Mucosa of descending colon (tissue), 3 donors: ENCODE measurements around the gene KDM2A. TPM values are rescaled to one million over a fixed set of nuclear protein-coding genes. Genes with fewer than 3 reads are reported as not detected.

ENCODE experiments used
- ATAC-seq: fragments of 200-7000 bp; cut with Tn5 transposase; one replicate; pipeline ENCODE4 v1.9.1; 2020; ENCODE audit warnings: mild to moderate bottlenecking, moderate library complexity
- DNase-seq, 3 donors: peaks; one replicate each; pipeline ENCODE4 v3.0.0-alpha.2; 2020
- H3K36me3 ChIP-seq: fragments of 200-600 bp; one replicate; pipeline ENCODE4 v1.8.0; 2021; ENCODE audit warnings: low read depth, mild to moderate bottlenecking
- H3K4me1 ChIP-seq: fragments of 200-600 bp; one replicate; pipeline ENCODE4 v1.8.0; 2021; ENCODE audit warnings: low read depth, mild to moderate bottlenecking
- H3K4me3 ChIP-seq: fragments of 200-600 bp; one replicate; pipeline ENCODE4 v1.8.0; 2021; ENCODE audit warnings: mild to moderate bottlenecking
- H3K9me3 ChIP-seq: fragments of 200-600 bp; one replicate; pipeline ENCODE4 v1.8.0; 2021; ENCODE audit warnings: mild to moderate bottlenecking
- intact Hi-C, 2 donors: fragments of 100-400 bp; cut with DNase I in 1 of 2; cut with micrococcal nuclease in 1 of 2; formaldehyde crosslinking; loops; one replicate each; pipeline versions ENCODE4 v1.11.0 to v1.11.1; 2022; cut with DNase I, micrococcal nuclease
- total RNA-seq, 3 donors: library from RNA; stranded (reverse); fragmentation: NEBNext Ultra II Directional in 2 of 3; extraction: Animal tissue kit (Norgen Biotek cat#: 25700) in 2 of 3; gene quantifications; one replicate each; pipeline versions ENCODE4 v1.2.1 to v1.2.4, GENCODE V29; 2021 to 2023
- TF ChIP-seq, protein P1 (sequence below): fragments of 200-600 bp; IDR thresholded peaks from one replicate; pipeline ENCODE4 v1.8.0; 2022; ENCODE audit warnings: antibody characterized with exemption, mild to moderate bottlenecking
- donor health status: DM: no; HTN: no; CAD: no; lungs with moderate emphysema.
- donor health status: DM: no; HTN: no; CAD: no.
- donor health status: DM: no; HTN: yes; CAD: no.

Gene KDM2A
- total RNA-seq, 3 donors from 2014 or later: 67.2 to 84.6 (median 77.1) TPM

DNA sequence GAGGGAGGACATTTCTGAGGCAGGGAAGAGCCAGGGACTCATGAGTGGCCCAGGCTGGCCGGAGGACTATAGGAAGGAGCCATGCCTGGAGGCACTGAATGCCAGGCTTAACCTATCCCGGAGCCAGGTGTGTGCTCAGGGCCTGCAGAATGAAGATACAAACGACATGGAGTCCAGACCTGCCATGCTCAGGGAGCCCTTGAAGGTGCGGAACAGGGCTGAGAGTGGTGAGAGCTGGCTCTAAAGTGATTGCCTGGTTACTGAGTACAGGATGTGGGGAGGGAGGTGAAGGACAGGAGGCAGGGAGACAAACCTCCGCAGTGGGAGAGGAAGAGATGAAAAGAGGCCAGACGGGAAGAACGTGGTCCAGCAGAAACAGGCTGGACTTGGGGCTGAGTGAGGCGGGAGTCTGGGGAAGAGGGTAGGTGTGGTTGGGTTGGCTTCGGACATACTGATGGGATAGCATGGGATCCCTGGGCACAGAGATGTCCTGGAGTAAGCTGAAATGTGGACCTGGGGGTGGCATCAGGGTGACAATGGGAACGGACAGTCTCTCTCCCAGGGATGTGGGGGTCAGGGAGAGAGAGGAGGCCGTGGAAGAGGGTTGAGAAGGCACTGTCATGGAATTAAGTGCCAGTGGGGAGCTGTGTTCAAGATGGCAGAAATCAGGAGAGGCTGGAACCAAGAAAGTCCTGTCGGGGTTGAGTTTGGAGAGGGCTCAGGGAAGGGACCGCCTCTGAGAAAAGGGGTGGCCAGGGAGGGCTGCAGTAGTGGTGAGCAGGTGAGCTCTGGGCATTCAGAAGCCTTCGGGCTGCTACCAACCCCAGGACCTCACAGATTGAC is 168.5 kb downstream of the KDM2A start:
- no peak for ATAC-seq
- Histone ChIP-seq H3K9me3 (no peaks in the 10 kb centered on the region), H3K4me3 (no peak overlapping the region), H3K4me1 (peaks cover 22% of the 10 kb centered on the region), H3K36me3 (peaks cover 15% of the 10 kb centered on the region)
- TF ChIP-seq, protein P1, sequence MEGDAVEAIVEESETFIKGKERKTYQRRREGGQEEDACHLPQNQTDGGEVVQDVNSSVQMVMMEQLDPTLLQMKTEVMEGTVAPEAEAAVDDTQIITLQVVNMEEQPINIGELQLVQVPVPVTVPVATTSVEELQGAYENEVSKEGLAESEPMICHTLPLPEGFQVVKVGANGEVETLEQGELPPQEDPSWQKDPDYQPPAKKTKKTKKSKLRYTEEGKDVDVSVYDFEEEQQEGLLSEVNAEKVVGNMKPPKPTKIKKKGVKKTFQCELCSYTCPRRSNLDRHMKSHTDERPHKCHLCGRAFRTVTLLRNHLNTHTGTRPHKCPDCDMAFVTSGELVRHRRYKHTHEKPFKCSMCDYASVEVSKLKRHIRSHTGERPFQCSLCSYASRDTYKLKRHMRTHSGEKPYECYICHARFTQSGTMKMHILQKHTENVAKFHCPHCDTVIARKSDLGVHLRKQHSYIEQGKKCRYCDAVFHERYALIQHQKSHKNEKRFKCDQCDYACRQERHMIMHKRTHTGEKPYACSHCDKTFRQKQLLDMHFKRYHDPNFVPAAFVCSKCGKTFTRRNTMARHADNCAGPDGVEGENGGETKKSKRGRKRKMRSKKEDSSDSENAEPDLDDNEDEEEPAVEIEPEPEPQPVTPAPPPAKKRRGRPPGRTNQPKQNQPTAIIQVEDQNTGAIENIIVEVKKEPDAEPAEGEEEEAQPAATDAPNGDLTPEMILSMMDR: no peak
- peak in 2 of 3 donors; percentile 40 to 46 for DNase-seq
- intact Hi-C loops: no loop called here

GRCh38 chr11:67288198-67288451 is 169.1 kb downstream of the KDM2A start:
- DNase-seq (peak in 1 of 3 donors; percentile 66), ATAC-seq (no peak)
- peaks cover 15% of the 10 kb centered on the region for H3K36me3 ChIP-seq
- peaks cover 22% of the 10 kb centered on the region for H3K4me1 ChIP-seq
- TF ChIP-seq, protein P1: no peak
- intact Hi-C loops: no loop called here
- peak overlapping the region; percentile 40 for H3K4me3 ChIP-seq
- no peaks in the 10 kb centered on the region for H3K9me3 ChIP-seq

DNA sequence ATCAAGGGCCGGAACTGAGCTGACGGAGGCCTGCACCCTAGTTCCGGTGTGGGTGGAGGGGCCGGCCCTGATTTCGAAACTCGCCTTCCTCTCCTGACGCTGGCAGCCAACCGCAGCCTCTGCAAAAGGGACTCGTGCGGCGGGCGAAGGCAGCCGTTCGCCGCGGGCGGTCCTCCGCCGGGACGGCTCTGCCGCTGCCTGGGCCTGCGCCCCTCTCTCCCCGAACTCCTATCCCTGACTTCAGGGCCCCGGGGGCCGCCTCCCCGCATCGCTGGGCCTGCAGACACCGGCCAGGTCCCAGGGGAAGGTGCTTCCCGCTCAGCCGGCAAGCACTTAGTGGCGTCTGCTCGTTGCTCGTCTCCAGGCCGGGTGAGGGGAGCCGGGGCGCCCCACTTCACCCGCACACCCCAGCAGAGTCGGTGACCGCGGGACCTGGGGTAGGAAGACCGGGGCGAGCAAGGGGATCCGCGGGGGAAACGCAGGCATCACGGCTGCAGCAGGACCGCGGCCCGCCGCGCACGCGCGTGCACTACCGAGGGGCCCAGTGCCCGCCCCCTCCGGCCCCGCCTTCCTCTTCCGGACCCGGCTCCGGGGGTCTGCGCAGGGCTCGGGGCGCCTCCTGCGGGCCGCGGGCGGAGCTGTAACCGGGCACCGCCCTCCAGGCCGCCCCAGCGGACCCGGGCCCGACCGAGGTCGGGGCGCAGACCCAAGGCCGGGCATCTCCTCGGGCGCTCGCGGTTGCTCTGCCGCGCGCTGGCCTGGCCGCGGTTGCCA is 169.6 kb downstream of the KDM2A start:
- peaks cover 22% of the 10 kb centered on the region for H3K4me1 ChIP-seq
- DNase-seq: peak; percentile 86 to 96 (median 89)
- peaks cover 14% of the 10 kb centered on the region for H3K36me3 ChIP-seq
- no peaks in the 10 kb centered on the region for H3K9me3 ChIP-seq
- intact Hi-C loops: no loop called here
- TF ChIP-seq, protein P1: no peak
- ATAC-seq: peak; percentile 80
- peak overlapping the region; percentile 40 for H3K4me3 ChIP-seq

DNA sequence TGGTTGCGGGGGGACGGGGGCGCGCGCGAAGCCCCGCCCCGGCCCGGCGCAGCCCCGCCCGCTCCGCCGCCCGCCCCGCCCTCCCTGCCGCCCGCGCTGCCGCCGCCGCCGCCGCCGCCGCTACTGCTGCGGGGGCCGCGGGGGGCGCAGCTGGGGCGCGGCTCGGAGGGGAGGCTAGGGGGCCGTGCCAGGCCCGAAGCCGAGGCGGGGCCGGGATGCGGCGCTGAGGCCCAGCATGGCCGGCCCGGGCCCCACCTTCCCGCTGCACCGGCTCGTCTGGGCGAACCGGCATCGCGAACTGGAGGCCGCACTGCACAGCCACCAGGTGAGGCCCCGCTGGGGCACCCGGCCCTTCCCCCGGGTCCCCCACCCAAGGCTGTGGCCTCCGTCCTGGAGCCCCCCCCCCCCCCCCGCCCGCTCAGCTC is 170.2 kb downstream of the KDM2A start, which contains the start of gene ANKRD13D:
TSS of gene ANKRD13D (plus strand) at position 78 of the 425 bp plus-strand sequence. CDS start at position 236, 158 bp downstream.
- intact Hi-C loops: no loop called here
- Histone ChIP-seq H3K4me1 (peaks cover 22% of the 10 kb centered on the region), H3K36me3 (peaks cover 11% of the 10 kb centered on the region), H3K4me3 (peak within 1 kb of the TSS; percentile 40), H3K9me3 (no peaks in the 10 kb centered on the region)
- ATAC-seq (no peak), DNase-seq (no peak)
- TF ChIP-seq, protein P1: no peak

DNA sequence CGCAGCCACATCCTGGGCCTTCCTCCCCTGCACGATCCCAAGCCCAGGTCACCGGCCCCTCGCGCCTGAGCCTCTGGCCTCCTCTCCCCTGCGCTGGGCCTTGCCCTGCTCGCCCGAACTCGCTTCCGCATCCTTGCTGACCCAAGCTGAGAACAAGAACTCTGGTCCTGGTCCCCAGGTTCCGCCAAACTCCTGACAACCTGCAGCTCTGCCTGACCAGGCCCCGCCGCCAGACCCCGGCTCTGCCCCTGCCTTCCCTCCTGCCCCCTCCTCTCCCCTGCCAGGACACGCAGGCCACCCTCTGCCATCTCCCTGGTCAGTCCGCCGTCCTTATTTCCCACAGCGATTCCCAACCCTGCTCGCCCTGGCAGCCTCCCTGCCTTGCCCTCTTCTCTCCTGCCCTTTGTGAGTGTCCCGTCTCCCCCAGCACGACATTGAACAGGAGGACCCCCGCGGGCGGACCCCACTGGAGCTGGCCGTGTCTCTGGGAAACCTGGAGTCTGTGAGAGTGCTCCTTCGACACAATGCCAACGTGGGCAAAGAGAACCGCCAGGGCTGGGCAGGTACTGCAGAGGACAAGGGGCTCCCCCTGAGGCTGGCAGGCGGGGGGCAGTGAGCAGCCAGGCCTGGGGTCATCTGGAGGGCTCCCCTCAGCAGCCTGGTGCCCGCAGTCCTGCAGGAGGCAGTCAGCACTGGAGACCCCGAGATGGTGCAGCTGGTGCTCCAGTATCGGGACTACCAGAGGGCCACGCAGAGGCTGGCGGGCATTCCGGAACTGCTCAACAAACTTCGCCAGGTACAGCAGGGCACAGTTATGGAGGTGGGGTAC is 170.8 kb downstream of the KDM2A start:
- H3K4me3 ChIP-seq: peak overlapping the region; percentile 40
- intact Hi-C loops: no loop called here
- H3K9me3 ChIP-seq: no peaks in the 10 kb centered on the region
- ATAC-seq (peak; percentile 5), DNase-seq (peak; percentile 38 to 82 (median 68))
- peaks cover 22% of the 10 kb centered on the region for H3K4me1 ChIP-seq
- TF ChIP-seq, protein P1: no peak
- H3K36me3 ChIP-seq: peaks cover 9% of the 10 kb centered on the region
